BLaER1 treated with 17β-estradiol and CSF1 and Interleukin-3, amounts not matched to agents 10 nM and 100 nM (cell line): ENCODE results near the gene CCP110.

Experiments used
- H3K27ac ChIP-seq, 11 experiments: shearing (Covaris generic); formaldehyde crosslinking; 2 replicates each; pipeline ENCODE4 v1.8.1; 2022
- H3K27me3 ChIP-seq, 11 experiments: shearing (Covaris generic); formaldehyde crosslinking; 2 replicates each; pipeline ENCODE4 v1.8.1; 2022
- H3K36me3 ChIP-seq, 11 experiments: shearing (Covaris generic); formaldehyde crosslinking; 2 replicates each; pipeline ENCODE4 v1.8.1; 2022
- H3K4me1 ChIP-seq, 10 experiments: shearing (Covaris generic); formaldehyde crosslinking; 2 replicates each; pipeline ENCODE4 v1.8.1; 2022
- H3K4me2 ChIP-seq, 11 experiments: shearing (Covaris generic); formaldehyde crosslinking; 2 replicates each; pipeline ENCODE4 v1.8.1; 2022
- H3K4me3 ChIP-seq, 10 experiments: shearing (Covaris generic); formaldehyde crosslinking; 2 replicates each; pipeline ENCODE4 v1.8.1; 2022
- H3K9ac ChIP-seq, 11 experiments: shearing (Covaris generic); formaldehyde crosslinking; 2 replicates each; pipeline ENCODE4 v1.8.1; 2022
- H3K9me3 ChIP-seq, 11 experiments: shearing (Covaris generic); formaldehyde crosslinking; replicated peaks in 1 of 11; 2 replicates each; pipeline ENCODE4 v1.8.1; 2022
- H4K20me1 ChIP-seq, 11 experiments: shearing (Covaris generic); formaldehyde crosslinking; 2 replicates each; pipeline ENCODE4 v1.8.1; 2022
- Cebpa-rat ChIP-seq, 11 experiments: shearing (Covaris generic); IDR thresholded peaks; 2 replicates each; pipeline ENCODE4 v1.8.1; 2022

CCP110 gene

DNA sequence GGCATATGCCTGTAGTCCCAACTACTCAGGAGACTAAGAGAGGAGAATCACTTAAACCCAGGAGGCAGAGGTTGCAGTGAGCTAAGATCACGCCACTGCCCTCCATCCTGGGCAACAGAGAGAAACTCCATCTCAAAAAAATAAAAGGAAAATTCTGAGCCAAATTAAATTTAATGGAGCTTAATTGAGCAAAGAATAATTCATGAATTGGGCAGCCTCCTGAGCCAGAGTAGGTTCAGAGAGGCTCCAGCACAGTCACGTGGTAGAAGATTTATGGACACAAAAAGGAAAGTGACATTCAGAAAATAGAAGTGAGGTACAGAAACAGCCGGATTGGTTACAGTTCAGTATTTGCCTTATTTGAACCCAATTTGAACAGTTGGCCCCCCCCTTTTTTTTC lies 42.6 kb downstream of the CCP110 start:
- 0 out of 22 replicates have a peak, but pooled peaks cover 0 to 14% (median 0%) of the 10 kb centered on the region in 11 experiments for H4K20me1 ChIP-seq
- H3K9me3 ChIP-seq = peaks cover 0 to 12% (median 0%) of the 10 kb centered on the region in 11 experiments; a peak in 3 of 22 replicates
- peaks cover 0 to 5% (median 0%) of the 10 kb centered on the region in 10 experiments; a peak in 2 of 20 replicates for H3K4me1 ChIP-seq
- TF ChIP-seq Cebpa-rat (IDR thresholded peaks at IDR 0.05) = no peak
- H3K36me3 ChIP-seq = peaks cover 11 to 71% (median 34%) of the 10 kb centered on the region in 11 experiments; a peak in 20 of 22 replicates
- no peak overlapping the region for H3K27ac ChIP-seq
- no peak overlapping the region for H3K9ac ChIP-seq
- no peaks in the 10 kb centered on the region for H3K27me3 ChIP-seq
- H3K4me2 ChIP-seq = no peak overlapping the region
- H3K4me3 ChIP-seq = no peak overlapping the region

DNA sequence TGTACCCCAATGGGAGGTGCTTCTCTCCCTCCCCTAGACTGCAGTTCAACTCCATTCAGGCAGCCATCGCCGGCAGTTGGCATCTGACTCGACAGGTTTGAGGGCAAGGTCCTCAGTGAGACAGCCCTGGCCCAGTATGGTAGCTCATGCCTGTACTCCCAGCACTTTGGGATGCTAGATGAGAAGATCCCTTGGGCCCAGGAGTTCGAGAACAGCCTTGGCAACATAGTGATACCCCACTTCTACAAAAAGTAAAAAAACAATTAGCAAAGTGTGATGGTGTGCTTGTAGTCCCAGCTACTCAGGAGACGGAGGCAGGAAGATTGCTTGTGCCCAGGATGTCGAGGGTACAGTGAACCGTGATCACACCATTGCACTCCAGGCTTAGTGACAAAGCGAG lies 43.8 kb downstream of the CCP110 start:
- H3K4me1 ChIP-seq = no peaks in the 10 kb centered on the region
- no peak for TF ChIP-seq Cebpa-rat (IDR thresholded peaks at IDR 0.05)
- no peaks in the 10 kb centered on the region for H3K27me3 ChIP-seq
- peaks cover 11 to 83% (median 34%) of the 10 kb centered on the region in 11 experiments; a peak in 20 of 22 replicates for H3K36me3 ChIP-seq
- H3K4me3 ChIP-seq = no peak overlapping the region
- H4K20me1 ChIP-seq = 0 out of 22 replicates have a peak, but pooled peaks cover 0 to 14% (median 0%) of the 10 kb centered on the region in 11 experiments
- H3K9me3 ChIP-seq = peaks cover 0 to 12% (median 0%) of the 10 kb centered on the region in 11 experiments; a peak in 3 of 22 replicates
- H3K9ac ChIP-seq = no peak overlapping the region
- H3K27ac ChIP-seq = no peak overlapping the region
- no peak overlapping the region for H3K4me2 ChIP-seq

DNA sequence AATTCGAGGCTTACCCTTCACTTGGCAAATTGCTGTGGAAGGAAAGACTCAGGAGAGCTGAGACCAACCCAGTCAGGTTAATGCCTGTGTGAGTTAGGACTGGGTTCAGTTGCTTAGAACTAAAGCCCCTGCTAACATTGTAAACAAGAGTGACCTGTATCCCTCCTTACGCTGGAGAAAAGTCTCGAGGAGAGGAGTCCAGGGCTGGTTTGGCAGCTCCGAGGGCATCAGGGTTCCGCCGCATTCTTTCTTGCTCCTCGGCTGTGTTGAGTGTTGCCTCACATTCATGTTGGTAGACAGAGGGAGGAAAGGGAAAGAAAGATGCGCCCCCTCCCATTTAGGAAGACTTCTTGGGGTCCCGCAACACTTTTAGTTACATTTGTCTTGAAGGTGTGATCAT lies 50.3 kb downstream of the CCP110 start:
- no peaks in the 10 kb centered on the region for H3K9me3 ChIP-seq

DNA sequence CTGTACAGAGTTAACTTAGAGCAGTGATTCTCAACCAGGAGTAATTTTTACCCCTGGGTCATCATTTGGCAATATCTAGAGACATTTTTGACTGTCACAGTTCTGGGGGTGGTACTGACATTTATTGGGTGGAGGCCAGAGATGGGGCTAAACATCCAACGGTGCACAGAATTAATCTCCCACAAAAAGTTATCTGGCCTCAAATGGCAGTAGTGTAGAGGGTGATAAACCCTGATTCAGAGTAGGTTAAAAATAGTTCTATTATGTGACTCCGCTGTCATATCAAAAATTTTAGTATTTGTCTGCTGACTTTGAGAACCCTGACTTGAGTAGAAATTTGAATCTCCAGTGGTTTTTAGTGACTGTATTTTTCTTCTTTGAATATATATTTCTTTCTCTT lies 50.9 kb downstream of the CCP110 start:
- Histone ChIP-seq H3K27me3 (no peaks in the 10 kb centered on the region), H3K36me3 (peaks cover 15 to 96% (median 55%) of the 10 kb centered on the region in 11 experiments; a peak in 20 of 22 replicates)
- no peak for TF ChIP-seq Cebpa-rat (IDR thresholded peaks at IDR 0.05)

More for the DNA sequence above, 50.3 kb downstream of the CCP110 start:
- no peaks in the 10 kb centered on the region for H3K4me1 ChIP-seq
- no peak overlapping the region for H3K27ac ChIP-seq
- no peak overlapping the region for H3K4me2 ChIP-seq
- no peaks in the 10 kb centered on the region for H3K27me3 ChIP-seq
- H3K36me3 ChIP-seq = peaks cover 15 to 96% (median 56%) of the 10 kb centered on the region in 11 experiments; a peak in 20 of 22 replicates
- H3K9ac ChIP-seq = no peak overlapping the region
- H3K4me3 ChIP-seq = no peak overlapping the region
- H4K20me1 ChIP-seq = 0 out of 22 replicates have a peak, but pooled peaks cover 0 to 8% (median 0%) of the 10 kb centered on the region in 11 experiments
- TF ChIP-seq Cebpa-rat (IDR thresholded peaks at IDR 0.05) = no peak

DNA sequence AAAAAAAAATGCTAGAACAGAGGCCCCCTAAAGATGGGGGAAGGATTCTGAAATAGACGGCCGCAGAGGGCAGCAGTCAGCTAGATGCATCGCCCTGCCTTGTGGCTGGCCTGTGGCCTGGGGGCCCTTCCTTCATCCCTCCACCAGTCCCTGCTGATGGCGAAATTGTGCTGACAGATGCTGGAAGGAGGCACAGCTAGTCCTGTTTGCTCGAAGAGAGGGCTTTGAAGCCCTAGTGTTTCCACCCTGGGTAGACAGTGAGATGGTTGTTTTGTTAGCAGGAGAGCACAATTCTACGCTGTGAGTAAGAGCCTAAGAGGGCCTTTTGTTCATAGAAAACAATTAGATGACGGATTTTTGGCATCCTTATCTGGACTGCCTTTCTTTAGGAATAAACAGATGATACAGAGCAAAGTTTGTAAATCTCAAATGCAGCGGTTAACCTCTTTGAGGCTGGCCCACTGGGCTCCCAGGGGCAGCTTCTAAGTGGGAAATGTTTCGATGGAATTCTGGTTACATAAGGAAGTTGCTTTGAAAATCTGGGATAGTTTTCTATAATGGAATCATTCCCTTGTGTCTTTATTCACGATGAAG lies 54.7 kb downstream of the CCP110 start:
- Histone ChIP-seq H3K36me3 (peaks cover 44 to 98% (median 74%) of the 10 kb centered on the region in 11 experiments), H3K4me2 (no peak overlapping the region)

More for the DNA sequence above, 50.9 kb downstream of the CCP110 start:
- Histone ChIP-seq H3K4me2 (no peak overlapping the region), H3K9ac (no peak overlapping the region), H4K20me1 (0 out of 22 replicates have a peak, but pooled peaks cover 0 to 2% (median 0%) of the 10 kb centered on the region in 11 experiments), H3K4me3 (no peak overlapping the region), H3K4me1 (no peaks in the 10 kb centered on the region), H3K9me3 (peaks cover 0 to 1% (median 0%) of the 10 kb centered on the region in 11 experiments; a peak in 1 of 22 replicates), H3K27ac (no peak overlapping the region)

DNA sequence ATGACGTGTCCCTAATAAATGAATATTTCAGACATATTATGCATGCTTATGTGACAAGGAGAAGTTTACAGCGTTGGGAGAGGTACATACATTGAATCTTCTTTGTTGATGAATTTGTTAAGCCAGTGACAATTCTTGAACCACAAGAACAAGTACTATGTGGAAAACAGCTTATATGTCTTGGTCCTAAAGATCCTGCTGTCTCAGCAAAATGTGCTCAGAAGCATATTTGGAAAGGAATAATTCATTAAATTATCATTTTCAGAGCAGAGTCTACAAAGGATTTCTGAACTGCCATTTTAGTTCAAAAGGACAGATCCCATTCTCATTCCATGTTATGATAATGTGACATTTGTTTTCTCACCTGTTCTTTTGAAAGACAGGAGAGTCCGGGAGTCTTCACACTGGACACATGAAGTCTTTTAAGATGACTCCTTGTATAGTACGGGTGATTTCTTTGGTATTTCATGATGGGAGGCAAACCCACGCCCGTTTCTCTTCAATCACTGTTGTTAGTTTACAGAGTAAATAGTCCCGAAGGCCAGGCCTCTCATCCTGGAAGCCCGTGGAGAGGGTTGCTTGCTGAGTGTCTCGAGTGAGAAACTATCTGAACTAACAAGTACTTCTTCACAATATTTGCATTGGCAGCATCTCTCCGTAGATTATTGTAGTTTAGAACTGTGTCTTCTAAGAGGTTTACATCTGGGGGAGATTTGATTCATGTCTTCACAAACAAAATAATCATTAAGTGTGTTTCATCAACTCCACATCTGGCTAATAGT lies 58.5 kb downstream of the CCP110 start:
- H3K27ac ChIP-seq = no peak overlapping the region
- peaks cover 0 to 6% (median 0%) of the 10 kb centered on the region in 10 experiments; a peak in 1 of 20 replicates for H3K4me1 ChIP-seq
- H3K27me3 ChIP-seq = no peaks in the 10 kb centered on the region
- H3K4me3 ChIP-seq = no peak overlapping the region
- TF ChIP-seq Cebpa-rat (IDR thresholded peaks at IDR 0.05) = no peak
- peaks cover 28 to 95% (median 54%) of the 10 kb centered on the region in 11 experiments for H3K36me3 ChIP-seq
- H4K20me1 ChIP-seq = no peaks in the 10 kb centered on the region
- H3K9me3 ChIP-seq = peaks cover 11 to 19% (median 15%) of the 10 kb centered on the region in 11 experiments; a peak in 21 of 22 replicates
- no peak overlapping the region for H3K9ac ChIP-seq
- no peak overlapping the region for H3K4me2 ChIP-seq

More for the DNA sequence above, 54.7 kb downstream of the CCP110 start:
- Histone ChIP-seq H3K27me3 (no peaks in the 10 kb centered on the region), H3K9ac (no peak overlapping the region), H3K4me3 (no peak overlapping the region), H4K20me1 (no peaks in the 10 kb centered on the region), H3K9me3 (peaks cover 11 to 19% (median 15%) of the 10 kb centered on the region in 11 experiments; a peak in 21 of 22 replicates), H3K27ac (no peak overlapping the region), H3K4me1 (no peaks in the 10 kb centered on the region)
- no peak for TF ChIP-seq Cebpa-rat (IDR thresholded peaks at IDR 0.05)

DNA sequence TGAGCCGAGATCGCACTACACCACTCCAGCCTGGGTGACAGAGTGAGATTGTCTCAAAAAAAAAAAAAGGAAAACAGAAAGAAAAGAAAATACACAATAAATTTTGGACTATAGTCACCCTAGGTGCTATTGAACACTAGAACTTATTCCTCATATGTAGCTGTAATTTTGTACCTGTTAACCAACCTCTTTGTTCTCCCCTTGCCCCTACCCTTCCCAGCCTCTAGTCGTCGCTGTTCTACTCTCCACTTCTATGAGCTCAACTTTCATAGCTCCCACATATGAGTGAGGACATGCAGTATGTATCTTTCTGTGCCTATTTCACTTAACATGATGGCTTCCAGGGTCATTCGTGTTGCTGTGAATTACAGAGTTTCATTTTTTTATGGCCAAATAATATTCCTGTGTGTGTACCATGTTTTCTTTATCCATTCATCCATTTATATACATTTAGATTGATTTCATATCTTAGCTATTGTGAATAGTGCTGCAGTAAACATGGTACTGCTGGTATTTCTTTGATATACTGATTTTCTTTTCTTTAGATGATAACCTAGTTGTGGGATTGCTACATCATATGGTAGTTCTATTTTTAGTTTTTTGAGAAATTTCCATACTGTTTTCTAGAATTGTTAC lies 60.0 kb downstream of the CCP110 start:
- Histone ChIP-seq H4K20me1 (no peaks in the 10 kb centered on the region), H3K4me2 (no peak overlapping the region), H3K27ac (no peak overlapping the region), H3K27me3 (no peaks in the 10 kb centered on the region), H3K9ac (no peak overlapping the region), H3K4me3 (no peak overlapping the region), H3K36me3 (peaks cover 28 to 95% (median 40%) of the 10 kb centered on the region in 11 experiments), H3K4me1 (peaks cover 0 to 6% (median 0%) of the 10 kb centered on the region in 10 experiments; a peak in 1 of 20 replicates), H3K9me3 (peaks cover 11 to 19% (median 15%) of the 10 kb centered on the region in 11 experiments; a peak in 21 of 22 replicates)
- no peak for TF ChIP-seq Cebpa-rat (IDR thresholded peaks at IDR 0.05)

DNA sequence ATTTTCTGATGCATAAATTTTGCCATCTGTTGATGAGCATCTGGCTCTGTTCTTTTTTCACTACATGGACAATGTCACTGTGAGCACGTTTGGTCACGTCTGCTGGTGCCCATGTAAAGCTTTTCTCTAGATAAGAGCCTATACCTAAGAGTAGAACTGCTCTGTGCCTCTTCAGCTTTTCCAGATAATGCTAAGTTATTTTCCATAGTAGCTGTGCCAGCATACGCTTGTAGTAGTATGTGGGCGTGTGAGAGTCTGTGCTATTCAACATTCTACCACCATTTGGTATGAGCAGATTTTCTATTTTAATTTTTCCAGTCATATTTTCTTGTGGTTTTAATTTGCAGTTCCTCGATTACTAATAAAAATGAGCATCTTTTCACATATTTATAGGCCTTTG lies 64.9 kb downstream of the CCP110 start:
- no peak for TF ChIP-seq Cebpa-rat (IDR thresholded peaks at IDR 0.05)
- Histone ChIP-seq H3K27me3 (no peaks in the 10 kb centered on the region), H3K4me1 (peaks cover 0 to 5% (median 0%) of the 10 kb centered on the region in 10 experiments; a peak in 1 of 20 replicates), H3K9me3 (no peaks in the 10 kb centered on the region), H3K9ac (no peak overlapping the region), H3K4me2 (no peak overlapping the region), H4K20me1 (no peaks in the 10 kb centered on the region), H3K36me3 (peaks cover 4 to 79% (median 20%) of the 10 kb centered on the region in 11 experiments; a peak in 16 of 22 replicates), H3K27ac (no peak overlapping the region), H3K4me3 (no peak overlapping the region)
